Right lobe of liver (tissue), 4 donors: ENCODE measurements around the gene MINAR1.

Experiments
- POLR2A ChIP-seq: fragments of 450-650 bp; IDR thresholded peaks from one replicate; pipeline ENCODE4 v1.6.1; 2017; ENCODE audit warnings: antibody characterized with exemption, mild to moderate bottlenecking
- TF ChIP-seq, protein P1 (sequence below), 4 donors: fragments of 200-600 bp in 3 of 4; fragments of 450-650 bp in 1 of 4; IDR thresholded peaks; one replicate each; pipeline versions ENCODE4 v1.5.1 to v1.8.0; 2016 to 2022; ENCODE audit warnings: antibody characterized with exemption in 4 of 4, mild to moderate bottlenecking in 2 of 4
- donor health status: DM: no; HTN: no; CAD: no.
- donor health status: DM: no; HTN: no; CAD: no.
- donor health status: DM: no; HTN: yes; CAD: no.

DNA sequence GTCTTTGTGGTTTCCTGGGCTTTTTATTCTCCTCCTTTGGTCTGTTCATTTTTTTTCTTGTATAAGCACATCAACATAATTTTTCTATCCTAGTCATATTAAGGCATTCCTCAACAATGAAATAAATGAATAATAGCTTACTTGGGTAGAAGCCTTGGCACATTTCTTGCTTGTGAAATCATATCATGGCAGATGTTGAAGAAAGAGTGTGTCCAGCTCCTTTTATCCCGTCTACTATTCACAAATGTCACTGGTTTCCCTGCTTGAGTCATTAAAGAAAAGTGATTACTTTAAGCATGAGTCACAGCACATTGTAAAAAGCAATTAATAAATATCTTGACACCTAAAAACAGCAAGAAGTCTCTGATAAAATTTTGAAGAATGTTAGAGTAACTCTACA lies 42.1 kb downstream of the MINAR1 start:
- TF ChIP-seq, protein P1, sequence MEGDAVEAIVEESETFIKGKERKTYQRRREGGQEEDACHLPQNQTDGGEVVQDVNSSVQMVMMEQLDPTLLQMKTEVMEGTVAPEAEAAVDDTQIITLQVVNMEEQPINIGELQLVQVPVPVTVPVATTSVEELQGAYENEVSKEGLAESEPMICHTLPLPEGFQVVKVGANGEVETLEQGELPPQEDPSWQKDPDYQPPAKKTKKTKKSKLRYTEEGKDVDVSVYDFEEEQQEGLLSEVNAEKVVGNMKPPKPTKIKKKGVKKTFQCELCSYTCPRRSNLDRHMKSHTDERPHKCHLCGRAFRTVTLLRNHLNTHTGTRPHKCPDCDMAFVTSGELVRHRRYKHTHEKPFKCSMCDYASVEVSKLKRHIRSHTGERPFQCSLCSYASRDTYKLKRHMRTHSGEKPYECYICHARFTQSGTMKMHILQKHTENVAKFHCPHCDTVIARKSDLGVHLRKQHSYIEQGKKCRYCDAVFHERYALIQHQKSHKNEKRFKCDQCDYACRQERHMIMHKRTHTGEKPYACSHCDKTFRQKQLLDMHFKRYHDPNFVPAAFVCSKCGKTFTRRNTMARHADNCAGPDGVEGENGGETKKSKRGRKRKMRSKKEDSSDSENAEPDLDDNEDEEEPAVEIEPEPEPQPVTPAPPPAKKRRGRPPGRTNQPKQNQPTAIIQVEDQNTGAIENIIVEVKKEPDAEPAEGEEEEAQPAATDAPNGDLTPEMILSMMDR (IDR thresholded peaks at IDR 0.05): no peak
- no peak for TF ChIP-seq POLR2A
